Measurements from ENCODE around the gene EMP3. TPM values are rescaled to one million over a fixed set of nuclear protein-coding genes. Genes with fewer than 3 reads are reported as not detected.

EMP3 gene, protein sequence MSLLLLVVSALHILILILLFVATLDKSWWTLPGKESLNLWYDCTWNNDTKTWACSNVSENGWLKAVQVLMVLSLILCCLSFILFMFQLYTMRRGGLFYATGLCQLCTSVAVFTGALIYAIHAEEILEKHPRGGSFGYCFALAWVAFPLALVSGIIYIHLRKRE
- 10 to 100 TPM in 1 of 2 donors, 1 to 10 TPM in 1; 5.9 to 38.6 TPM for total RNA-seq

DNA sequence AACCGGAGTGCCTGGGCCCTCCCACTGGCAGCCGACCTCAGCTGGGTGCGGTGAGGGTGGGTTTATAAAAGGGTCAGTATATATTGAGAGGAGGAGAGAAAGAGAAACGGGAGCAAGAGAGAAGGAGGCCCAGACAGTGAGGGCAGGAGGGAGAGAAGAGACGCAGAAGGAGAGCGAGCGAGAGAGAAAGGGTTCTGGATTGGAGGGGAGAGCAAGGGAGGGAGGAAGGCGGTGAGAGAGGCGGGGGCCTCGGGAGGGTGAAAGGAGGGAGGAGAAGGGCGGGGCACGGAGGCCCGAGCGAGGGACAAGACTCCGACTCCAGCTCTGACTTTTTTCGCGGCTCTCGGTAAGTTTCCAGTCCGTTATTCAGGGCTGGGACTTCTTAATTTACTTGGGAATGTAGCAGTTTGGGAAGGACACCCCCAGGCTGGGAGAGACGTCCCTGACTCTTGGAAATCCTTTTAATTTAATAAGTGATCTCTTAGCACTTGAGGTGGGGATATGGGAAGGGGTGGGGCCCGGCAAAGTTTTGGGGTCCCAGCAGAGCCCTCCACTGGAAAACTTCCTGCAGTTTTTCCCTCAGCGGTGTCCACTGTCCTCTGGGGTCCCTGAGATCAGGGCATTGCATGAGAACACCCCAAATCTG lies at the start of gene EMP3:
Gene EMP3, plus strand, starts transcription at position 288 of the 646 bp plus-strand sequence. CDS start 1,293 bp downstream, outside the sequence.
- DNase-seq (ENCODE audit: low spot score): peak; percentile 47
- intact Hi-C loops (cut with DNase I): loop anchor here (2.0 kb wide), 1 partner anchor 39 kb away; the partner anchor contains the start of gene SYNGR4
- WGBS: 1% methylated on average over 22 of the region's 22 CpGs

GRCh38 chr19:48279747-48280146 lies 45.6 kb upstream of the EMP3 start:
- no peaks in the 10 kb centered on the region for H3K27me3 ChIP-seq (replicated peaks; ENCODE audit: insufficient read depth)
- intact Hi-C loops (cut with DNase I): no loop called here
- TF ChIP-seq POLR2AphosphoS5 (IDR thresholded peaks at IDR 0.05): no peak
- H3K4me3 ChIP-seq: no peak overlapping the region
- no peaks in the 10 kb centered on the region for H3K36me3 ChIP-seq
- H3K4me1 ChIP-seq (replicated peaks): no peaks in the 10 kb centered on the region
- no peaks in the 10 kb centered on the region for H3K9me3 ChIP-seq
- 77% methylated on average over 9 of the region's 9 CpGs for WGBS
- no peak for DNase-seq (ENCODE audit: low spot score)
- H3K27ac ChIP-seq: no peak overlapping the region

More for the DNA sequence above, at the start of gene EMP3:
- H3K27me3 ChIP-seq (replicated peaks; ENCODE audit: insufficient read depth): no peaks in the 10 kb centered on the region
- TF ChIP-seq, protein P1, sequence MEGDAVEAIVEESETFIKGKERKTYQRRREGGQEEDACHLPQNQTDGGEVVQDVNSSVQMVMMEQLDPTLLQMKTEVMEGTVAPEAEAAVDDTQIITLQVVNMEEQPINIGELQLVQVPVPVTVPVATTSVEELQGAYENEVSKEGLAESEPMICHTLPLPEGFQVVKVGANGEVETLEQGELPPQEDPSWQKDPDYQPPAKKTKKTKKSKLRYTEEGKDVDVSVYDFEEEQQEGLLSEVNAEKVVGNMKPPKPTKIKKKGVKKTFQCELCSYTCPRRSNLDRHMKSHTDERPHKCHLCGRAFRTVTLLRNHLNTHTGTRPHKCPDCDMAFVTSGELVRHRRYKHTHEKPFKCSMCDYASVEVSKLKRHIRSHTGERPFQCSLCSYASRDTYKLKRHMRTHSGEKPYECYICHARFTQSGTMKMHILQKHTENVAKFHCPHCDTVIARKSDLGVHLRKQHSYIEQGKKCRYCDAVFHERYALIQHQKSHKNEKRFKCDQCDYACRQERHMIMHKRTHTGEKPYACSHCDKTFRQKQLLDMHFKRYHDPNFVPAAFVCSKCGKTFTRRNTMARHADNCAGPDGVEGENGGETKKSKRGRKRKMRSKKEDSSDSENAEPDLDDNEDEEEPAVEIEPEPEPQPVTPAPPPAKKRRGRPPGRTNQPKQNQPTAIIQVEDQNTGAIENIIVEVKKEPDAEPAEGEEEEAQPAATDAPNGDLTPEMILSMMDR (IDR thresholded peaks at IDR 0.05): no peak
- TF ChIP-seq POLR2AphosphoS5 (IDR thresholded peaks at IDR 0.05): peak; percentile 55
- TF ChIP-seq POLR2A (IDR thresholded peaks at IDR 0.05): peak; percentile 49
- H3K4me3 ChIP-seq: peak within 1 kb of the TSS; percentile 32 to 34
- peaks cover 6% of the 10 kb centered on the region for H3K4me1 ChIP-seq (replicated peaks)
- no peaks in the 10 kb centered on the region for H3K9me3 ChIP-seq
- no peaks in the 10 kb centered on the region for H3K36me3 ChIP-seq
- H3K27ac ChIP-seq: peak within 1 kb of the TSS; percentile 67 to 78

- Histone ChIP-seq H3K4me3 (no peak overlapping the region), H3K27me3 (replicated peaks; ENCODE audit: insufficient read depth) (no peaks in the 10 kb centered on the region), H3K36me3 (no peaks in the 10 kb centered on the region), H3K4me1 (replicated peaks) (no peaks in the 10 kb centered on the region), H3K9me3 (no peaks in the 10 kb centered on the region), H3K27ac (no peak overlapping the region)
- no peak for DNase-seq (ENCODE audit: low spot score)
- WGBS: 95% methylated on average over 7 of the region's 7 CpGs
- TF ChIP-seq POLR2AphosphoS5 (IDR thresholded peaks at IDR 0.05) (no peak), POLR2A (IDR thresholded peaks at IDR 0.05) (no peak)
- TF ChIP-seq, protein P1 (IDR thresholded peaks at IDR 0.05): no peak
- intact Hi-C loops (cut with DNase I): no loop called here
Measured at GRCh38 chr19:48283908-48284307, 41.4 kb upstream of the EMP3 start.

DNA sequence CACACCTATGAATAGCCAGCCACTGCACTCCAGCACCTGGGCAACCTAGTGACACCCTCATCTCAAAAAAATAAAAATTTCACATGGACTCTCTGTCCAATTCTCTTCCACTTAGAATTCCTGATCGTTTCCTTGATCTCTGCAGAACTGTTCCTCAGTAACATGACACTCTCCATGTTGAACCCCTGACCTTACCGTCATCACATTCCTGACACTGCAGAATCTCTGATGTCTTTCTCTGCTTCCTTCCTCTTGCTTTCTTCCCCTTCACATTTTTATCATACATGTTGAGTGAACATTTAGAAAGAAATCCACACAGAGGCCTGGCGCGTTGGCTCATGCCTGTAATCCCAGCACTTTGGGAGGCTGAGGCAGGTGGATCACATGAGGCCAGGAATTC lies 40.5 kb upstream of the EMP3 start:
- no peaks in the 10 kb centered on the region for H3K36me3 ChIP-seq
- H3K4me3 ChIP-seq: no peak overlapping the region
- H3K27ac ChIP-seq: no peak overlapping the region
- H3K27me3 ChIP-seq (replicated peaks; ENCODE audit: insufficient read depth): no peaks in the 10 kb centered on the region
- intact Hi-C loops (cut with DNase I): no loop called here
- DNase-seq (ENCODE audit: low spot score): no peak
- 75% methylated on average over 4 of the region's 4 CpGs for WGBS
- H3K4me1 ChIP-seq (replicated peaks): no peaks in the 10 kb centered on the region
- TF ChIP-seq POLR2AphosphoS5 (IDR thresholded peaks at IDR 0.05) (no peak), POLR2A (IDR thresholded peaks at IDR 0.05) (no peak)
- TF ChIP-seq, protein P1 (IDR thresholded peaks at IDR 0.05): no peak
- H3K9me3 ChIP-seq: no peaks in the 10 kb centered on the region

DNA sequence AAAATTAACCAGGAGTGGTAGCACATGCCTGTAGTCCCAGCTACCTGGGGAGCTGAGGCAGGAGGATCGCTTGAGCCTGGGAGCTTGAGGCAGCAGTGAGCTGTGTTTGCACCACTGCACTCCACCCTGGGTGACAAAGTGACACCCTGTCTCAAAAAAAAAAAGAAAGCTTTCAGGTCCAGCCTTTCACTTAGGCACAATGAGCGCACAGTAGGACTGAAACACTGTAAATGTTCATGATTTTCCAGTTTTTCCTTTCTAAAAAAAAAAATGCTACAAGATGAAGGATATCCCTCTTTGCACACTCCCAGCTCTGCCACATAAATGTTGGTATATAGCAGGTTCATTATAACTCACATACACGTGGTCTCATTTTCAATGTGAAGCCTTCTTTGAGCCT lies 37.6 kb upstream of the EMP3 start:
- no peak overlapping the region for H3K4me3 ChIP-seq
- intact Hi-C loops (cut with DNase I): no loop called here
- H3K4me1 ChIP-seq (replicated peaks): no peaks in the 10 kb centered on the region
- WGBS: 92% methylated on average over 3 of the region's 3 CpGs
- no peaks in the 10 kb centered on the region for H3K36me3 ChIP-seq
- H3K27me3 ChIP-seq (replicated peaks; ENCODE audit: insufficient read depth): no peaks in the 10 kb centered on the region
- no peak overlapping the region for H3K27ac ChIP-seq
- H3K9me3 ChIP-seq: no peaks in the 10 kb centered on the region
- TF ChIP-seq, protein P1 (IDR thresholded peaks at IDR 0.05): no peak
- no peak for TF ChIP-seq POLR2A (IDR thresholded peaks at IDR 0.05)
- no peak for TF ChIP-seq POLR2AphosphoS5 (IDR thresholded peaks at IDR 0.05)
- DNase-seq (ENCODE audit: low spot score): no peak
